NCI-H1417 (cell line): Measurements from ENCODE around the gene SH3BP5L.
"Not testable (repeated sequence)": the region's sequence is repeated elsewhere in the genome, so short reads cannot be mapped to it uniquely, and the experiment has no call there.

Experiments used
- DNase-seq, 3 experiments: peaks; one replicate each; lab custom pipeline; 2025; lab: John Stamatoyannopoulos, UW

The SH3BP5L gene

DNA sequence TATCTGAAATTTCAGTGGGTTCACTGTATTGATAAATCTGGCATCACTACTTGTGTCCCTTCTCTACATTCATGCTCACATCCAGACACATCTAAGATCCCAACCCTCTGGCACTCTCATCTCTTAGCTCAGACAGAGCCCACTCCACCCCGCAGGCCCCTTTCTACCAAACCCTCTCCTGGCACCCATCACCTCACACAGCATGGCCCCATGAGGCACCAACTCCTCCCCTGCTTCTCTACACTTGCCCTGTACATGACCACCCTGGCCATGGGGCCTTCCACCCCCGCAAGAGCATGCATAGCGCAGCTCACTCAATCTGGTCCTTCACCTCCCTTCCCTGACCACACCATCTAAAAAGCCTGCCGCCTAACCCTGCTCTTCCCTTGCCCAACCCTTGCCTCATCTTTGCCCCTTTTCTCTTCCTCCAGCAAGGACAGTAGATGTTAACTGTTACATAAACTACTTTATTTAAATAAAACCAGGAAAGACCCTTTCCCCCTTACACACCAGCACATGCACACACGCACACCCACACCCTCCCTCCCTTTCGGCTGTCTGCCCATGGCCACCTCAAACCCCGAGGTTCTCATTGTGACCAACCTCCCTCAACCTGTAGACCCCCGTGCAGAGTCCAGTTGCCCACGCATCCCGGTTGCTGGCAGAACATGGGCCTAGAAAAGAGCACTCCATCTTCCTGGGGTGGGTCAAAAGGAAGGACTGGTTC lies 15.6 kb downstream of the SH3BP5L start:
- no peak for DNase-seq

DNA sequence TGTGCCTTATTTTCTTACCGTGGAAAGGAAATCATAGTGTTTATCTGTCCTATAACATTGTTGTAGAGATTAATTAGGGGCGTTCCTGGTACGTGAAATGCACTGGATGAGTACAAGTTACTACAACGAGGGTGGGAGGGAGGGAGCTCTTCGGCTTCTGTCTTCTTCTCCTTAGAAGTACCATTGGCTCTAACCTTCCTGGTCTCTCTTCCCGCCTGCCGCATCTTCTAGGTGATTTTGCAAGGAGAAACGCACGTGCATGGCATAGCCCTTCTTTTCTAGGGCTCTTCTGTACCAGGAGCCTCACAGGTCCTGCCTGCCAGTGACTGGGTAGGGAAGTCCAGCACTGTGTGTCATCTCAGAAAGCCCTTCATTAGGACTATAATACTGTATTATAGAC lies 16.8 kb downstream of the SH3BP5L start:
- no peak for DNase-seq

DNA sequence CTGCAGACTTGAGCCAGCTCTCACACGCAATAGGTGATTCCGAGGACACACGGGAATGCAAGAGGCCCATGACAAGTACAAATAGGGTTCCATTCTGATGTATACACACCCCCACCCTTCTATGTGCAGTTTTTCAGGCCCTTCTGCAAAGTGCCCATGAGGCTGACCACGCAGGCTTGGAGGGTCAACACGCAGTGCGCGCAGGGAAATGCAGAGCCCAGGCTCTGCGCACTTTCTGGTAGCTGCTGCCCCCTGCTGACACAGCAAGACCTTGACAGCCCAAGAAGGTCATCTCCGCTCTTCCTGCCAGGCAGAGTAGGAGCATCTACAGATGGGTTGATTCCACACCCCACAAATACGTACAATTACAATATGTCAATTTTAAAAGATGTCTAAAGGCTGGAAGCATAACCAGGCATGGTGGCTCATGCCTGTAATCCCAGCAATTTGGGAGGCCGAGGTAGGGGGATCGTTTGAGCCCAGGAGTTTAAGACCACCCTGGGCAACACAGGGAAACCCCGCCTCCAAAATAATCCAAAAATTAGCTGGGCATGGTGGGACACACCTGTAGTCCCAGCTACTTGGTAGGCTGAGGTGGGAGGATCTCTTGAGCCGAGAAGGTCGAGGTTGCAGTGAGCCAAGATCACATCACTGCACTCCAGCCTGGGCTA lies 18.5 kb downstream of the SH3BP5L start:
- peak in 2 of 3 experiments; percentile 8 to 41 for DNase-seq

DNA sequence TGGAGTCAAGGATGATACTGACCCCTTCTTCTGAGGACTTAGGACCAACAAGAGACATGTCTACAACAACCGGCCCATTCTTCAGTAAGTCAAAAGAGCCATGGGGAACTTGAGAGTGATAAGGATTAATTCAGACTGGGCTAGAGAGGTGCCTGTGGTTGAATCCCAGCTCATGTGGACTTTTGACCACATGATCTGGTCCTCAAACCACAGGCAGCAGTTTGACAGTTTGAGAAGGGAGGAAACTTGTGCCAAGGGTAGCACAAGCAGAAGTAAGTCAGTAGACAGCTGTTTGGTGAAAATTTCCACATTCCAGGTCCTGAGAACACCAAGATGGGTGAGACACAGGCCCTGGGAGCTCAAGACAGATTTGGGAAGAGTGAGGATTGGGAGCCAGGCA lies 19.8 kb downstream of the SH3BP5L start:
- DNase-seq: no peak

DNA sequence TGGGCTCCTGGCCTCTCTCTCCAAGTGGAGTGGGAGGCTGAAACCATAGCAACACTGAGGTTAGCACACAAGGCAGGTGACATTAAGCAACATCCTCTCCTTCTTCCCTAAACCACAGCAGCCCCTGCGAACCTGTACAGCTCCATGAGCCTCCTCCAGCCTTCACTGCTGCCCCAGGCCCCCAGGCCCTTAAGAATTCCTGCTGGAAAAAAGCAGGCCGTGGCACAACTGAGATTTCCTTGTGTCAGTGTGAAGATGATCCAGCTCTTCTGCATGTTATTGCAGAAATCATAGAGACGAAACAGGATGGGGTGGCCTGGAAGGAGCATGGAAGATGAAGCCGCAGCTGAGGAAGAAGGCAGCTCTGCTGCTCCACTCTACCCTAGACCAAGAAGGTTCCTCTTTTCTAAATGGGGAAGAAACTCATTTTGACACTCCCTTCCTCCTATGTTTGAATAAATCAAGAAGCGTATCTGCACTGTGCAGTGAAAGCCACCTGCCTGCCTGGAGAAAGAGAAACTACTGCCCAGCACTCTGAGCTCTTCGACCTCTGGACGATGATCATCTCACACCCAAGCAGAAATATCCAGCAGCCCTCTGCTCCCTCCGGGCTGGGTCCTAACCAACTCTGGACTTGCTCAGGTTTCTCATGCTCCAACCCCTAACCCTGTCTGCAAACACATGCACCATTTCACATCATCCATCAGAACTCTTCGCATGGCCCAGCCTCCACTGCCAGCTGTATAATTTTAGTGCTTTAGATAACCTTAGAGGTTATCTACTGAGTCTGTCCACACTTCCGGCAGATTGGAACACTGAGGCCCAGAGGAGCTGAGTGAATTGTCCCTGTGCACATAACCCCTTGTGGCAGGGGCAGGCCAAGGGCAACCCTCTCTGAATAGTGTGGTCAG lies 20.7 kb downstream of the SH3BP5L start:
- DNase-seq: peak in 1 of 3 experiments; percentile 8

DNA sequence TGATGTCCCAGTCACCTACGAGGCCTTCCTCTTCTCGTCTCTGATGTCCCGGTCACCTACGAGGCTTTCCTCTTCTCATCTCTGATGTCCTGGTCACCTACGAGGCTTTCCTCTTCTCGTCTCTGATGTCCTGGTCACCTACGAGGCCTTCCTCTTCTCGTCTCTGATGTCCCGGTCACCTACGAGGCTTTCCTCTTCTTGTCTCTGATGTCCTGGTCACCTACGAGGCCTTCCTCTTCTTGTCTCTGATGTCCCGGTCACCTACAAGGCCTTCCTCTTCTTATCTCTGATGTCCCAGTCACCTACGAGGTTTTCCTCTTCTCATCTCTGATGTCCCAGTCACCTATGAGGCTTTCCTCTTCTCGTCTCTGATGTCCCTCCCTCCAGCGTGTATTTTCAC lies 22.2 kb downstream of the SH3BP5L start:
- DNase-seq: not testable (repeated sequence)

DNA sequence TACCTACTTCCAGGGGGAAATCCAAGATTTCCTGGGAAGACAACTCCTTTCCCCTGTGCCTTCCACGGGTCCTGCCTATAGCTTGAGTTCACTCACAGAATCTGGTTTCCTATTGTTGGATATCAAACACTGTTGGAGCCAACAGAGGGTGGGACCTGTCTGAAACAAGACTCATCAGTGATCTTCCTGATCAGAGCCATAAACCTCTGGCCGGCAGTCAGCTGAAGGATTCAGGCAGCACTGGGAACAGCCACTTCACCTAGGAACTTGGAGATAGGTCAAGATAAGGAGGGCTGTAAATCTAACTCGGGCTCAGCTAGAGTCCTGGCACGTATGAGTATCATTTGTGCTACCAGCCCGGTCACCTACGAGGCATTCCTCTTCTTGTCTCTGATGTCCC lies 23.3 kb downstream of the SH3BP5L start:
- no peak for DNase-seq

DNA sequence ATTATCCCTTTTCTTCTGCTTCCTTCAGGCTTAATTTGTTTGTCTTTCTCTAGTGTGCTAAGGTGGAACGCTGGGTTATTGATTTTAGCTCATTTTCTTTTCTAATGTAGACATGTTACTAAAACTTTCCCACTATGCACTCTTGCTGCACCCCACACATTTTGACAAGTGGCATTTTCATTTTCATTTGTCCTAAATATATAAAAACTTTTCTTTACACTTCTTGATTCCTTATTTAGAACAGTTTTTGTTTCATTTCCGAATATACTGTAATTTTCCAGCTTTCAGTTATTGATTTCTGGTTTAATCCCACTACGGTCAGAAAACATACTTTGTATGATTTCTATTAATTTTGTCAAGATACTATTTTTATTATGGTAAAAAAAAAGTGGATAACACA lies 25.3 kb downstream of the SH3BP5L start:
- no peak for DNase-seq

DNA sequence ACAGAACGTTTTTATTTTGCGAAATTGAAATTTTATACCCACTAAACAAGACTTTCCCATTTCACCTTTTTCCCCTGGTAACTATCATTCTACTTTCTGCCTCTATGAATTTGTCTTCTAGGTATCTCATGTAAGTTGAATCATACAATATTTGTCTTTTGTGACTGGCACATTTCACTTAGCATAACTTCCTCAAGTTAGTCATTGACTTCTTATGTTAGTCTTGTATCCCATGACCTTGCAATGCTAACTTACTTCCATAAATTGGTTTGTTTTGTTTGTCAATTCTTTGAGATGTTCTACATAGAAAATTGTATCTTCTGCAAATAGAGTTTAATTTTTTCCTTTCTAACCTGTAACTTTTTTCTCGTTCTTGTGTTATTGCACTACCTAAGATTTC lies 26.9 kb downstream of the SH3BP5L start:
- DNase-seq: no peak

DNA sequence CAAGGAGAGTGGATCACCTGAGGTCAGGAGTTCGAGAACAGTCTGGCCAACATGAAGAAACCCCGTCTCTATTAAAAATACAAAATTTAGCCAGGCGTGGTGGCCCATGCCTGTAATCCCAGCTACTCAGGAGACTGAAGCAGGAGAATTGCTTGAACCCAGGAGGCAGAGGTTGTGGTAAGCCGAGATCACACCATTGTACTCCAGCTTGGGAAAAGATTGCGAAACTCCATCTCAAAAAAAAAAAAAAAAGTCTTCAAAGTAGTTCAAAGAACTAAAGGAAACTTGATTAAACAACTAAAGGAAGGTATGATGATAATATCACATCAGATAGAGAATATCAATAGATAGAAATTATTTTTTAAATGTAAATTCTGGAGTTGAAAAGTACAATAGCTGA lies 31.1 kb downstream of the SH3BP5L start:
- DNase-seq: not testable (repeated sequence)

DNA sequence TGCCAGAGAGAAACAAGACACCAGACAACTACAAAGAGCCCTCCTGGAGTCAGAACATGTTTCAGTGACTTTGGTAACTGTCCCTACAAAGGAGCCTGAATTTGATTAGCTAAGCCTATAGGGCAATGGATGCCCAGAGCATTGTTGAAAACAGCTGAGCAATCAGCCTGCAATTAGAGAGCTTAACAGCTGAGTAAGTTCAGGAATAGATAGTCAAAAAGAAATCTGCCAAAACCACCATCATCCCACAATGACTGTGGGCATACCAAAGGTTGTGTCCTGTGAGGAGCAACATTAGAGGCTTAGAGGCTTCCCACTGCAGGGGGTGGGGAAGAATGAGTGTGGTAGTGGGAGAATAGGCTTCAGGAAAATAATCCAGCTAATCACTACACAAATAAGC lies 32.1 kb downstream of the SH3BP5L start:
- DNase-seq: peak in 1 of 3 experiments; percentile 10

DNA sequence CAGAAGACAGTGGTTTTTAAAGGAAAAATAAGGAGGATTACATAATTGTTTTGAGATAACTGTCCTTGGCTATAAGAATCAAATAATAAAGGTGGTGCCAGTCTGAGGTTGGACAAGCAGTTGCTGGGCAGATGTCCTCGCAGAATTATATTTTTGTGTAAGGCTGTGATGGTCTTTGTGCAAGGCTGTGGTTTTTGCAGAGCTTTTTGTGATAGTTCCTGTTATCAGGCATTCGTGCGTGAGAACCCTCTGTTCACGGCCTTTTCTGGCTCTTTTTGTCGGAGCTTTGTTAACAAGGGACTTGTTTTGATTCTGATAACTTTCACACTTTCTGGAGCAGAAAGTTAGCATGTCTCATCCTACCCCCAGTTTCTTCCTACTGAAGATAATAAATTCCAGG lies 33.4 kb downstream of the SH3BP5L start:
- no peak for DNase-seq

DNA sequence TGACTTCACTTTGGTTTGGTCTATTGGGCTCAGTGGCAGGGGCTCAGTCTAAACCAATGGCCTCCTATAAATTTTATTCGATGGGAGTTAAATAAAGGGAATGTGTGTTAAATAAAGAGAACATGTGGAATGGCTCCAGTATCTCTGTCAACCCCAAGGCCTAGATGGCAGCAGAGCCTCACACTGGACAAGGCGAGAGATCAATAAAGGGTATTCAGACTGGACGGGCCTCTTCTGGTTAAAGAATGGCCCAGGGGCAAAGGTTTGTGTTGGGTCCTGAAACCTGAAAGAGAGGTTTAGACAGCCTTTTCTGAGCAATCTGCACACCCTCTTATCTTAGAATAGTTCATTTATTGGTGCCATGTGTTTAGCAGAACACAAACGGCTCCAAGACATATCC lies 34.7 kb downstream of the SH3BP5L start:
- no peak for DNase-seq

DNA sequence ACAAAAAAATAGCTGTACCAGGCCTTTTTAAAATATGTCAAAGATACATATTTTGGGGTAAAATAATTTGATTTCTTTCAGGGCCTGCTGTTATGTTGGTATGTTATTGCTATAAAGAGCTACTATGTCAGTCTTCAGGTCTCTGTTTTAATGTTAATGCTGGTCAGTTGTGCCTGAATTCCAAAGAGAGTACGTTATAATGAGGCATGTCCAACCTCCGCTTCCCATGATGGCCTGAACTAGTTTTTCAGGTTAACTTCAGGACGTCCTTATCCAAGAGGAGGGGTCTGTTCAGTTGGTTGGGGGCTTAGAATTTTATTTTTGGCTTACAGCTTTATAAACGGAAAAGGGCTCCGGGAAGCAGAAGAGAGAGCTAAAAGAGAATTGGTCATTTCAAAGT lies 35.3 kb downstream of the SH3BP5L start:
- DNase-seq: no peak

DNA sequence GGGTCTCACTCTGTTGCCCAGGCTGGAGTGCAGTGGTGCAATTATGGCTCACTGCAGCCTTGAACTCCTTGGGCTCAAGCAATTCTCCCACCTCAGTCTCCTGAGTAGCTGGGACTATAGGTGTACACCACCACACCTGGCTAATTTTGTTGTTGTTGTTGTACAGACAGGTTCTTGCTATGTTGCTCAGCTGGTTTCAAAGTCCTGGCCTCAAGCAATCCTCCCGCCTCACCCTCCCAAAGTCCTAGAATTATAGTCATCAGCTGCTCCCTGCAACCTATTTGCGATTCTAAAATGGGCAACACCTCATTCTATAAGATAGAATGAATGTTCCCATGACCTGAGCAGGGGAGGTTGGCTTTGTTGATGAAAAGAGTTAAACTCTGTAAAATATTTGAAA lies 36.4 kb downstream of the SH3BP5L start:
- DNase-seq: not testable (repeated sequence)

DNA sequence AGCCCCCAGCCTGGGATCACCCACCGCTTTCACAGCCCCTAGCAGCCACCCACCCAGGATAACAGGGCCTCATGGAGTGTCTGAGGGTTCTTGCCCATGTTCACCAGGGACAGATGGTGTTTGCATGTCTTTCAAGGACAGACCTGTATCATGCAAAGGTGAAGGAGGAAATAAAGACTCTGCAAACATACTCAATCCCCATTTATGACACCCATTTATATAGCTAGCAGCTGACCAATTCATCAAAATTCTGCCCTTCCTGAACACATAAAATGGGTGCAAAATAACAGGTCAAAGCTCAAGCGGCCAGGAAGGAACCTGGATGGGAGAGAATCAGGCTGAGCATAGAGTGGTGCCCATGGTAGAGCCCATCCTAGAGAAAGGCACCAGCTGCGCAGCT lies 37.4 kb downstream of the SH3BP5L start:
- DNase-seq: no peak

DNA sequence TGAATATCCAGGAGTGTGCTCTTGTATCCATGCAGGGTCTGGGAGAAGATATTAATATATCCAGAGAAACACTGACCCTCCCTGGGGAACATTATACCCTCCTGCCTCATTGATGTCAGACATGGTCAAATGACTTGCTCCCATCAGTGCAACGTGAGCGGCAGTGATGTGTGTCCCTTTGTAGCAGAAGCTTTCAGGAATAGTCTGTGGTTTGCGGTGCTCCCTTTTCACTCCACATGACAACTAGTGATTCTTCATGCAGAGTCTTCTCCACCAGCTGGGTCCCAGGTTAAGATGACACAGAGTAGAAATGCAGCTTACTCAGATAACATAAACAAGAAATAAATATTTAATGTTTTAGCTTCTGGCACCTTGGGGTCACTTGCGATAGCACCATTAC lies 38.3 kb downstream of the SH3BP5L start:
- no peak for DNase-seq

DNA sequence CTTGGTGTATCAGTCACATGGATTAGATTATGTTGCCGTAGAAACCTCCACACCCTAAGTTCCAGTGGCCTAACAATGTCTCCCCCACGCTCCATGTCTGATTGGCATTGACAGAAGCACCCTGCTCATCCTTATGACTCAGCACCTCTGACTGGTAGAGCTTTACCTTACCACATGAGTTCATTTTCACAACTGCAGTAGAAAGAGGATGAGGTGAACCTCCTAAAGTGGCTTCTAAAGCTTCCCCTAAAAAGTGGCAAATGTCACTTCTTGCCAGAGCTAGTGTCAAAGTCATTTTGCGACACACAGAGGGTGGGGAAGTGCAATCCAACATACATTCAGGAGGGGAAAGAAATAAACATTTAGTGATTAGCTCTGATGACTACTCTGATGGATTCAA lies 39.6 kb downstream of the SH3BP5L start:
- no peak for DNase-seq

DNA sequence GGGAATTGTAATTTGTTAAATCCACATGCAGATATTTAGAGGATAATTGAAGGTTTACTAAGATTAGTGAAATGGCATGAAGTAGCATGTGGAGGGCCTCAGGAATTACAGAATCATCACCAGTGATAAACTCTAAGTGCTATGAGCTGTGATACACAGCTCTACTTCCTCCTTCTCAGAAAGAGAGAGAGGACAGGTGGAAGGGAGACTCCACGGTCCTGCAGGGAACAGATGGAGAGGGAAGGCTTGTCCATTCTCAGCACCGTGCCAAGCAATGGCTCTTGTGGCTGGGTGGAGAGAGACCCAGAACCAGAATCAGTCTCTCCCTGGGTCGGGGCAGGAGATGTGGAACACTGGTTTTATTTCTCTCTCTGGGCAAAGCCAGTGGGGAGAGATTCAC lies 42.3 kb downstream of the SH3BP5L start:
- no peak for DNase-seq

DNA sequence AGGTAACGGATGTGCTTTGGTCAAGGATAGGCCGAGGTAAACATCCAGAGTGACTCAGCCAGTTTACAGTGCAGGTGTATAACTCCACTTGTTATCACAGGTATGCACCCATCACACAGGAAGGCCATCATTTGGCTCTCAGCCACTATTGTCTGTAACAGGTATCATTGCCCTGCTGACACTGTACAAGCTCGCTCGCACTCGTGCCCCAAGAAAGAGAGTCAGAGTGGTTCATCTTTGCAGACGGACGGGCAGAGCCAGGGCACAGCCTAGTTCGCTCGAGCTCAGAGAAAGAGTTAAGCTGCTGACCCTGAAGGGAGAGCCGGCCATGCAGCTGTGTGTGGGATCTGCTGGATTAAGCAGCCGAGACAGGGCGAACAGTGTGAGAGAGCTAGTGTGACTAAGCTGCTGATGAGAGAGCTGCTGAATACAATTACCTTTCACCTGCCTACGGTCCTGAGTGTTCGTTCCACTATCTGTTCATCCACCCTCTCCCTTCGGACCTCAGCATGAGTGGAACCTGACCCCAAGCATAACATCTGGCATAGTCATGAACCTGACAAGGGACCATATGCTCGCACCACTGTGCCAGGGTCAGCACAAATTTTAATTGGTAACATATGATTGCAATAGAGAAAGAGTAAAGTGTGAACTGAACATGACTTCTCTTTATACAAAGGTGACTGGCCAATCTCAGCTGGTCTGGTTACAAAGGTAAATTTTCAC lies 43.1 kb downstream of the SH3BP5L start:
- no peak for DNase-seq

DNA sequence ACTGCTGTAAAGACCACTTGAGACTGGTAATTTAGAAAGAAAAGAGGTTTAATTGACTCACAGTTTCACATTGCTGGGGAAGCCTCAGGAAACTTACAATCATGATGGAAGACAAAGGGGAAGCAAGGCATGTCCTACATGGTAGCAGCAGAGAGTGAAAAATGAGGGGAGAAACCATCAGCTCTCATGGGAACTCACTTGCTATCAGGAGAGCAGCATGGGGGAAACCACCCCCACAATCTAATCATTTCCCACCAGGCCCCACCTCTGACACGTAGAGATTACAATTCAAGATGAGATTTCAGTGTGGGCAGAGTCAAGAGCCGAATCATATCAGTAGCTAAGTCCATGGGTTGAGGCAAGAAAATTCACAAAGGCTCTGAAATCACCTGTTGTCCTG lies 46.4 kb downstream of the SH3BP5L start:
- DNase-seq: no peak

DNA sequence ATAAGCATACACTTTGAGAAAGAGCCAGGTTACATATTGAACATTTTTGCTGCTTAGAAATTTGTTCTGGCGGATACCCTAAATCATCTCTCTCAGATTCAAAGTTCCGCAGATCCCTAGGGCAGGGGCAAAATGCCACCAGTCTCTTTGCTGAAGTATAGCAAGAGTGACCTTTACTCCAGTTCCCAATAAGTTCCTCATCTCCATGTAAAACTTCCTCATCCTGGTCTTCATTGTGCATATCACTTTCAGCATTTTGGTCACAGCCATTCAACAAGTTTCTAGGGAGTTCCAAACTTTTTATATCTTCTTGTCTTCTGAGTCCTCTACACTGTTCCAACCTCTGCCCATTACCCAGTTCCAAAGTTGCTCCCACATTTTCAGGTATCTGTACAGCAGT lies 46.8 kb downstream of the SH3BP5L start:
- no peak for DNase-seq
